Thoracic aorta (tissue), 2 donors: ENCODE data around the gene ARFGAP1. TPM values are rescaled to one million over a fixed set of nuclear protein-coding genes. Genes with fewer than 3 reads are reported as not detected.
"Not testable (repeated sequence)": the region's sequence is repeated elsewhere in the genome, so short reads cannot be mapped to it uniquely, and the experiment has no call there.

Experiments used
- ATAC-seq: fragments of 150-250 bp; one replicate; pipeline ENCODE4 v1.8.0; 2017; ENCODE audit warnings: low read depth; ENCODE audit not compliant: insufficient number of reproducible peaks, low FRiP score
- DNase-seq: peaks from one replicate; pipeline ENCODE4 v3.0.0-alpha.2; 2020; ENCODE audit warnings: low spot score
- H3K27ac ChIP-seq, 2 donors: fragments of 200-600 bp; sonication (generic); 1 replicate in 1 of 2; 2 replicates in 1 of 2; pipeline ENCODE4 v1.5.1; 2016; ENCODE audit warnings: mild to moderate bottlenecking in 2 of 2, moderate library complexity in 2 of 2
- H3K27me3 ChIP-seq: fragments of 200-600 bp; sonication (generic); replicated peaks from 2 replicates; pipeline ENCODE4 v1.6.0; 2016; ENCODE audit warnings: mild to moderate bottlenecking; ENCODE audit not compliant: insufficient read depth
- H3K36me3 ChIP-seq: fragments of 200-600 bp; sonication (generic); one replicate; pipeline ENCODE4 v1.5.1; 2016
- H3K4me1 ChIP-seq, 2 donors: fragments of 200-600 bp; sonication (generic); 1 replicate in 1 of 2; 2 replicates in 1 of 2; pipeline versions ENCODE4 v1.5.1 to v1.6.0; 2016; ENCODE audit warnings: low read depth in 2 of 2, mild to moderate bottlenecking in 1 of 2; ENCODE audit not compliant: control insufficient read depth in 1 of 2
- H3K4me3 ChIP-seq: fragments of 200-600 bp; sonication (generic); 2 replicates; pipeline ENCODE4 v1.5.1; 2016; ENCODE audit warnings: mild to moderate bottlenecking
- H3K9me3 ChIP-seq: fragments of 200-600 bp; sonication (generic); 2 replicates; pipeline ENCODE4 v1.5.1; 2016
- CTCF ChIP-seq: fragments of 200-600 bp; sonication (generic); IDR thresholded peaks from one replicate; pipeline ENCODE4 v1.5.1; 2019; ENCODE audit warnings: antibody characterized with exemption
- total RNA-seq, 2 donors: library from RNA; depleted of rRNA; stranded (reverse); fragments of >200 nt; gene quantifications; one replicate each; pipeline versions ENCODE4 v1.1.0 to v1.2.3, GENCODE V29; 2016

The ARFGAP1 gene
- total RNA-seq, 2 donors from 2014 or later = 110 to 119 TPM

- Histone ChIP-seq H3K36me3 (no peaks in the 10 kb centered on the region), H3K27ac (no peak overlapping the region), H3K27me3 (no peaks in the 10 kb centered on the region), H3K9me3 (no peaks in the 10 kb centered on the region), H3K4me3 (no peak overlapping the region), H3K4me1 (no peaks in the 10 kb centered on the region)
- TF ChIP-seq CTCF = no peak
- ATAC-seq (no peak), DNase-seq (no peak)
These were observed 29.1 kb downstream of the ARFGAP1 start for GRCh38 chr20:63301671-63302070.

DNA sequence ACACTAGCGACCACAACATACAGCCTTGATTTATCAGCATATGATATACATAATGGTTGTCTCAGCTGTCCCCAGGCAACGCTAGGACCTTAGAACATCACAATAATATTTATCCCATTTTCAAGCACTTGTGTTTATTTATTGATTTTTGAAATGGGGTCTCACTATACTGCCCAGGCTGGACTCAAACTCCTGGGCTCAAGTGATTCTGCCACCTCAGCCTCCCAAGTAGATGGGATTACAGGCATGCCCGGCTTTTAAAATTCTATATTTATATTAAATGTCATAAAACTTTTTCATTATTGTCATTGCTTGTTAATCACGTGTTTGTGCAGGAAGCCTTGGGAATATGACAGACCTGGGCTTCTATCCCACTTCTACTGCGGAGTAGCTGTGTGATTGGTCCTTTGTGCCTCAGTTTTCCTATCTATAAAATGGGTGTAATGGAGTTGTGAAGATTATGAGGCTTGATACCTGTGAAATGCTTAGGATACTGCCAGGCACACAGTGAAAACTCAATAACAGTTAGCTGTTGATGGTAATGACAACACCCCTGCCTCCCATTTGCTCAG, 30.6 kb downstream of the ARFGAP1 start:
- TF ChIP-seq CTCF = no peak
- H3K27ac ChIP-seq = no peak overlapping the region
- H3K9me3 ChIP-seq = no peaks in the 10 kb centered on the region
- no peaks in the 10 kb centered on the region for H3K4me1 ChIP-seq
- DNase-seq = no peak
- H3K27me3 ChIP-seq = no peaks in the 10 kb centered on the region
- ATAC-seq = no peak
- H3K36me3 ChIP-seq = no peaks in the 10 kb centered on the region
- H3K4me3 ChIP-seq = no peak overlapping the region

DNA sequence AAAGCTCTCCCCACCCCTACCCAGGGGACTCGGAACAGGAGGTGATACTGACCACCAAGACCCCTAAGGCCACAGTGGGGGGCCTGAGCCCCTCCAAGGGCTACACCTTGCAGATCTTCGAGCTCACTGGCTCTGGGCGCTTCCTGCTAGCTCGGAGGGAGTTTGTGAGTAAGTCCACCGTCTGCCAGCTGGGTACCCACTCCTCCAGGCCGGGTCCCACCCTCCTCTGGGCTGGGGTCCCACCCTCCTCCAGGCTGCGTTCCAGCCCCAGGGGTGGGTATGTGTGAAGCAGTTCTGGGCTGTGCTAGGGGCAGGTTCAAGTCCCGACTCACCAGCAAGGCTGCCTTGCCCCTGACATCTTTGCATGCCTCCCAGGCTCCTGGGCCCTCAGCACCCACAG, 32.8 kb downstream of the ARFGAP1 start:
- H3K27ac ChIP-seq = no peak overlapping the region
- DNase-seq = no peak
- no peak for ATAC-seq
- no peaks in the 10 kb centered on the region for H3K4me1 ChIP-seq
- no peak overlapping the region for H3K4me3 ChIP-seq
- no peaks in the 10 kb centered on the region for H3K27me3 ChIP-seq
- no peak for TF ChIP-seq CTCF
- no peaks in the 10 kb centered on the region for H3K36me3 ChIP-seq
- H3K9me3 ChIP-seq = no peaks in the 10 kb centered on the region

DNA sequence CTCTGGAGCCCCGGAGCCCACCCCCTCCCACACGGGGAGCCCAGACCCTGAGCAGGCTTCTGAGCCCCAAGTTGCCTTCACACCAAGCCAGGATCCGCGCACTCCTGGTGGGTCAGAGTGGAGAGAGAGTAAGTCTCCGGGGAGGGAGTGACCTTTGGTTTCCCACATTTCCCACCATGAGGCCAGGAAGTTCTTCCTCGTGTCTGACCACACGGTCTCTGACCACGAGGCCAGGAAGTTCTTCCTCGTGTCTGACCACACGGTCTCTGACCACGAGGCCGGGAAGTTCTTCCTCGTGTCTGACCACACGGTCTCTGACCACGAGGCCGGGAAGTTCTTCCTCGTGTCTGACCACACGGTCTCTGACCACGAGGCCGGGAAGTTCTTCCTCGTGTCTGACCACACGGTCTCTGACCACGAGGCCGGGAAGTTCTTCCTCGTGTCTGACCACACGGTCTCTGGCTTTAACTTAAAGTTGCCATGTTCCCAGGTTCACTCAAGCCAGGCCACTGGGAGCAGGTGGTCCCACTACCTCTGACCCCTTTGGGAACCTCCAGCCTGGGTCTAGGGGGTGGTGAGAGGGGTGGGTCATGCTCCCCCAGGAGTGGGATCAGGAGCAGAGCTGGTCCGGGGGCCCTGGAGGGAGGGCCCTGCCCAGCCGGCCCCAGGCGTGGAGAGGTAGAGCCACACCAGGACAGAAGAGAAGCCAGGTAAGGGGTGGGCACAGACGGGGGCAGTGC, 33.5 kb downstream of the ARFGAP1 start:
- H3K36me3 ChIP-seq, H3K9me3 ChIP-seq, H3K27me3 ChIP-seq, H3K4me3 ChIP-seq, DNase-seq, ATAC-seq, H3K4me1 ChIP-seq, H3K27ac ChIP-seq: not testable (repeated sequence)

DNA sequence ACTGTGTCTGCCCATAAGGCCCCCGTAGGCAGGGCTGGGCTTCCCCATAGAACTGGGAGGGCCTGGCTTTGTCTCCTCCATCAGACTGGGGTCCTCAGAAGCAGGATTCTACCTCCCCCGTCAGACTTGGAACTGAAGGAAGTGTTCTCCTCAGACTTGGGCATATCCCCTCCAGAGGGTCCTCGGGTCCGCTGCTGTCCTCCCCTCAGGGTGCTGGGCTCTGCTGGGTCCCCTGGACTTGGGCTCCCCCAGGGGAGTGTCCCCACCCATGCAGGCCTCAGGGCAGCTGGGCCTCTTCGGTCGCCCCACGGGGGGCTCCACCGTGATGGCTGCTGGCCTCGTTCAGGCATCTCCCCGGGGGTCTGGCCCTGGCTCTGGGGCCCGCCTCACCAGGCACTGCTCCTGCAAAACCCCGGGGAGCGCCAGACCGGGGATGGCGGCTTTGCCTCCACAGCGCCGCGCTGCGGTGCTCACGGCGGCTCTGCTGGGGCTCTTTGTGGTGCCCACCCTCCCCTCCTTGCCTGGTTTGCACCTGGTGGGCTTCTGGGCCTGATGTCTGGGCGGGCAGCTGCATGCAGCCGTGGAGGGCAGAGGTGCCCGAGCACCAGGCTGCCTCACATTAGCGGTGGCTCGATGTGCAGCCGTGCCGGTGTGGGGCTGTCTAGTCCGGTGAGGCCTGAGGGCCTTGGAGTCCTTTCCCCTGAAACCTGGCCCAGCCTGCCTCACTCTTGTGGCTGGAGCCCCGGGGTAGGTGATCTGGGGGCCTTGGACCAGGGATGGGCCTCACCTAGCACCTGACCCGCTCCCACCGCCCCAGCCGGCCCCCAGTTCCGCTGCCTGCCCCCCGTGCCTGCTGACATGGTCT, 34.3 kb downstream of the ARFGAP1 start:
- Histone ChIP-seq H3K4me1 (no peaks in the 10 kb centered on the region), H3K27ac (no peak overlapping the region), H3K36me3 (no peaks in the 10 kb centered on the region), H3K4me3 (no peak overlapping the region), H3K9me3 (no peaks in the 10 kb centered on the region), H3K27me3 (no peaks in the 10 kb centered on the region)
- no peak for TF ChIP-seq CTCF
- ATAC-seq (no peak), DNase-seq (no peak)
